ENCODE results near the gene AFTPH. TPM values are rescaled to one million over a fixed set of nuclear protein-coding genes. Genes with fewer than 3 reads are reported as not detected.

AFTPH gene
- total RNA-seq, 4 donors from 2014 or later: 24.1 to 62.4 (median 37.4) TPM

DNA sequence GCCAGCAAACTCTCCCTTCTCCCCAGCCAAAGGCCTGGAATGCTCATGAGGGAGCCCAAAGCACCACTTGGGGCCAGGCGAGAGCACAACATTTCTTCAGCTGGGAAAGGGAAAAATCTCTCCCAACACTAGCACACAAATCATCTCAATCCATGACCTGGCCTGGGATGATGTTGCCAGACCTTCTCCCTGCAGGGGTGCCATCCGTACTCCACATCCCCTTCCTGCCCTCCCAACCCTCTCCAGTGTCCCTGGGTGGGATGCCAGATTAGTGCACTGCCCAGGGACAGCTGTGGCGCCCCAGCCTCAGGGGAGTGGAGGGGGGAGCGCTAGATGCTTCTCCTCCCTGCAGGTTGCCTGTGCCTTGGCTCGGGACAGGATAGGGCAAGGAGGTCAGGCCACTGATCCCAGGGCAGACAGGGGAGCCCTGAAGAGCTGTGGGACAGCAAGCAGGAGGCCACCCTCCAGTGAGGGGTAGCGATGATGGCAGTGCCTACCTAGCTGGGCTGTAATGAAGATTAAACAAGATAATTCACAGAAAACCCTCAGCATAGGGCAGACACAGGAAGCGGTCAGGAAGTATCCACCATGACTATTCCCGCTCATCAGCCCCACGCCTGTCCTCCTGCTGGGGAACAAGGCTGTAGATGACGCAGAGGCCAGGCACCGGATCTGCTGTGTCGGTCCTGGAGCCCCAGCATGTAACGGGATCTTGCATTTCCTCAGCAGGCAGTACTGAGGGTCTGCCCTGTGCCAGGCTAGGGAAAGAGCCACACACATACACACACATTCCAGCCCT lies 98.5 kb downstream of the AFTPH start:
- DNase-seq: peak in 1 of 2 donors; percentile 32
- Histone ChIP-seq H3K4me1 (no peaks in the 10 kb centered on the region), H3K9me3 (no peaks in the 10 kb centered on the region), H3K27me3 (no peaks in the 10 kb centered on the region), H3K27ac (no peak overlapping the region), H3K36me3 (no peaks in the 10 kb centered on the region), H3K4me3 (no peak overlapping the region)
- TF ChIP-seq, protein P1, sequence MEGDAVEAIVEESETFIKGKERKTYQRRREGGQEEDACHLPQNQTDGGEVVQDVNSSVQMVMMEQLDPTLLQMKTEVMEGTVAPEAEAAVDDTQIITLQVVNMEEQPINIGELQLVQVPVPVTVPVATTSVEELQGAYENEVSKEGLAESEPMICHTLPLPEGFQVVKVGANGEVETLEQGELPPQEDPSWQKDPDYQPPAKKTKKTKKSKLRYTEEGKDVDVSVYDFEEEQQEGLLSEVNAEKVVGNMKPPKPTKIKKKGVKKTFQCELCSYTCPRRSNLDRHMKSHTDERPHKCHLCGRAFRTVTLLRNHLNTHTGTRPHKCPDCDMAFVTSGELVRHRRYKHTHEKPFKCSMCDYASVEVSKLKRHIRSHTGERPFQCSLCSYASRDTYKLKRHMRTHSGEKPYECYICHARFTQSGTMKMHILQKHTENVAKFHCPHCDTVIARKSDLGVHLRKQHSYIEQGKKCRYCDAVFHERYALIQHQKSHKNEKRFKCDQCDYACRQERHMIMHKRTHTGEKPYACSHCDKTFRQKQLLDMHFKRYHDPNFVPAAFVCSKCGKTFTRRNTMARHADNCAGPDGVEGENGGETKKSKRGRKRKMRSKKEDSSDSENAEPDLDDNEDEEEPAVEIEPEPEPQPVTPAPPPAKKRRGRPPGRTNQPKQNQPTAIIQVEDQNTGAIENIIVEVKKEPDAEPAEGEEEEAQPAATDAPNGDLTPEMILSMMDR (IDR thresholded peaks at IDR 0.05): peak in 3 of 4 experiments; percentile 13 to 40 (median 23)
- TF ChIP-seq POLR2A (IDR thresholded peaks at IDR 0.05): no peak
- intact Hi-C loops (cut with DNase I; ENCODE audit: low total_unique reads): no loop called here

- Histone ChIP-seq H3K36me3 (no peaks in the 10 kb centered on the region), H3K27ac (no peak overlapping the region), H3K27me3 (no peaks in the 10 kb centered on the region), H3K4me1 (no peaks in the 10 kb centered on the region), H3K9me3 (no peaks in the 10 kb centered on the region), H3K4me3 (no peak overlapping the region)
- no peak for DNase-seq
- intact Hi-C loops (cut with DNase I; ENCODE audit: low total_unique reads): no loop called here
- TF ChIP-seq, protein P1 (IDR thresholded peaks at IDR 0.05): no peak
Measured at GRCh38 chr2:64623242-64623850, 99.2 kb downstream of the AFTPH start.

- intact Hi-C loops (cut with DNase I; ENCODE audit: low total_unique reads): no loop called here
- Histone ChIP-seq H3K4me3 (no peak overlapping the region), H3K4me1 (no peaks in the 10 kb centered on the region), H3K36me3 (no peaks in the 10 kb centered on the region), H3K9me3 (no peaks in the 10 kb centered on the region), H3K27me3 (no peaks in the 10 kb centered on the region), H3K27ac (no peak overlapping the region)
- no peak for TF ChIP-seq POLR2A (IDR thresholded peaks at IDR 0.05)
- TF ChIP-seq, protein P1 (IDR thresholded peaks at IDR 0.05): no peak
- DNase-seq: no peak
Measured at GRCh38 chr2:64624108-64624610, 100.0 kb downstream of the AFTPH start.

DNA sequence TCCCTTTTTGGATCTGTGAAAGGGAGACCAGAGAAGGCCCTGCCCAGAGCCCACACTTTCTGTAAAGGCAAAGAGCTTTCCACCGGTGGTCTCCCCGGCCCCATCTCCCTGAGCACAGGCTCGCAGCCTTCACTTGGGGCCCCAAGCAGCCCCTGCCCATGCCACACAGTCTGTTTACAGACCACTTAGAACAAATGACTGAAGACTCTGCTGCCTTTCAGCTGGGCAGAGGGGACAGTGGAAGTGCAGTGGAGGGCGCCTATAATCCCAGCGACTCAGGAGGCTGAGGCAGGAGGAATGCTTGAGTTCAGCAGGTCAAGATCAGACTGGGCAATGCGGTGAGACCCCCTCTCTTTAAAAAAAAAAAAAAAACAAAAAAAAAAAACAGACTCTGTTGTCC lies 100.7 kb downstream of the AFTPH start:
- Histone ChIP-seq H3K9me3 (no peaks in the 10 kb centered on the region), H3K4me3 (no peak overlapping the region), H3K4me1 (no peaks in the 10 kb centered on the region), H3K27me3 (no peaks in the 10 kb centered on the region), H3K36me3 (no peaks in the 10 kb centered on the region), H3K27ac (no peak overlapping the region)
- no peak for TF ChIP-seq POLR2A (IDR thresholded peaks at IDR 0.05)
- TF ChIP-seq, protein P1 (IDR thresholded peaks at IDR 0.05): no peak
- intact Hi-C loops (cut with DNase I; ENCODE audit: low total_unique reads): no loop called here
- DNase-seq: no peak

Measured in uterus (tissue), 4 donors.